GM21515 (cell line): Measurements from ENCODE around the gene CHSY3.

Experiments used
- ATAC-seq: cut with Tn5 transposase; IDR thresholded peaks from one replicate; pipeline ENCODE4 v1.9.1; 2021; ENCODE audit not compliant: unreplicated experiment

CHSY3 gene

DNA sequence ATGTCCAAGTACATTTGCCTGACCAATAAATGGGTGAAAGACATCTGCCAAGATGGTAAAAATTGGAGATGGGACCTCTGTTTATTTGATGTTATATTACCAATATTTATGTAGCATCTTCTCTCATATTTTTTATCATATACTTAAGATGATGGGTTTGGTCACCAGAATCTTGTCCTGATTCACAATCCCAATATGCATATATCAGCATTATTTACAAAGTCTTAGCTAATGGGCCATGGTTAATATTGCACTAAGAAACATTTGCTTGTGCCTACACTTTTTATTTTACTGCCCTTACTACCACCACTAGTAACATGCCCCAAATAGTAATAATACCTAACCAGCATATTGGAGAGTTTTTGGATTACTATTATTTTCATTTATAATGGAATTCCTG, 116.7 kb downstream of the CHSY3 start:
- ATAC-seq = no peak

DNA sequence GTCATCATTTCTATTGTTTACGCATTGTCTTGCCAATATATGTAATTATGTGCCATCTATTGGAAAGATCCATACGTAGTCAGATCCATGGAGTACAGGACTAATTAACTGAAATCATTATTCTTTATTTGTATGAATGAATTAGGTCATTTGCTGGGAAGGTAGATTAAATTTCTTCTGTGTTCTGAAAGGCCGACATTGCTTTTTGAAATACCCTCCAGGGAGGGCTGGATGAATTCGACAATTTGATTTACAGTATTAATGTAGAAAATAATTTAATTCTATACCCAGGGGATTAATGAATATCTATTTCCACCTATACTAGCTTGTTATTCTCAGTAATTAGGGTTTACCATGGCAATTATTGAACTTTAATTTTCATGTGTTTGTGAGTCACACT, 117.6 kb downstream of the CHSY3 start:
- no peak for ATAC-seq

DNA sequence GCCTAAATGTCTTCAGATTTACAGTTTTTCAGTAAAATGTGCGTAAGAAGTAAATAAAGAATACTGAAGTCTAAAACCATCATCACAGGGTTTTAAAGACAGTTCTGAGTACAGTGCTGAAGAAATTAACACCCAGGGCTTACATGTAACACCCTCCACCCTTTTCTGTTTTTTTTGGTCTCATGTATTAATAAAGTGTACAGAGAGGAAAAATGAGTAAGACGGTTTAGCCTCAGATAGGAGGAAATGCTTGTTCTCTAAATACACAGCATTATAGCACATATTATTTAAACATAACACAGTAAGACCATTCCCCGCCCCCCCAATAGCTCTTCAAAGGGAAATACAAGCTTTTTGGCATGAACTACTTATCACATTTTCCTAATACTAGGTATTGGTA, 119.3 kb downstream of the CHSY3 start:
- ATAC-seq = no peak

DNA sequence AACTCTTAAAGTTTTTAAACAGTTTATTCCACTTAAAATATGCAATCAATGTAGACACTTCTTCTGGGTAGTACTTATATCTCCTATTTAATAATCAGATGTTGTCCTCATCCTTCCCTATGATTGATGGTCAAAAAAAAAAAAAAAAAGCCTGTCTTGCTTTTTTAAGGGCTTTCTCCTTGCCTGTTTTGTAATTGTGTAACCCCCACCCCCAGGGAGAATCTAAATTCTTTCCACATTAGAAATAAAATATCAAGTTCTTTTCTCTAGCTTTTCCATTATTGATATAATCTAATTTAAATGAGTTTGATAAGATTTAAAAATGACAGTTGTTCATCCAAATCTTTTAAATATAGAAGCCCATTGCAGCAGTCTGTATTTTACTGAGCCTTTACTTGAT, 119.7 kb downstream of the CHSY3 start:
- ATAC-seq = no peak

DNA sequence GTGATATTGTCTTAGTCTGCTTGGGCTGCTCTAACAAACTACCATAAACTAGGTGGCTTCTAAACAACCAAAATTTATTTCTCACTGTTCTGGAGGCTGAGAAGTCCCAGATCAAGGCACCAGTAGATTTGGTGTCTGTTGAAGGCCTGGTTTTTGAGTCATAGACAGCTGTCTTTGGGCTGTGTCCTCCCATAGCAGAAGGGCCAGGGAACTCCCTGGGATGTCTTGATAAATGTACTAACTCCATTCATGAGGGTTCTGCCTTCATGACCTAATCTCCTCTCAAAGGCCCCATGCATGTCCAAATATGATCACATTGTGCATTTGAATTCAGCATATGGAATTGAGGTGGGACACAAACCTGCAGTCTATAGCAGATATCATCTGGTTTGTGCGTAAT, 121.2 kb downstream of the CHSY3 start:
- ATAC-seq = no peak

DNA sequence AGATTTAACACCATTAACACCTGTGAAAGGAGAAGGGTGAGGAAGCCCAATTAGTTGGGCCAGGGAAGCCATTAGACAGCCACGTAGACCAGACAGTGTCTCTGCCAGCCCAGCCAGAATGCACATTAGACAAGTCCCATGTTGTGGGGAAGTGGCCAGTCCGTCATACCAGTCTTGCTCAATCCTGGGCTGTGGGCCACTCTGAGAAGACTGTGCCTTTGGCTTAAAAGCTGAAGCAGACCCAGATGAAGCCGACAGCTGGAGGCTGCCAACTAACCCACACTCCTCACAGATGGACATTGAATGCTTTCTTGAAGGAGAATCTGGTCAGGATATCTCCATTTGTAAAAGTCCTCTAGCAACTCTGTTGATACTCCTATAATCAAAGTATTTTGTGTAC, 128.5 kb downstream of the CHSY3 start:
- no peak for ATAC-seq

DNA sequence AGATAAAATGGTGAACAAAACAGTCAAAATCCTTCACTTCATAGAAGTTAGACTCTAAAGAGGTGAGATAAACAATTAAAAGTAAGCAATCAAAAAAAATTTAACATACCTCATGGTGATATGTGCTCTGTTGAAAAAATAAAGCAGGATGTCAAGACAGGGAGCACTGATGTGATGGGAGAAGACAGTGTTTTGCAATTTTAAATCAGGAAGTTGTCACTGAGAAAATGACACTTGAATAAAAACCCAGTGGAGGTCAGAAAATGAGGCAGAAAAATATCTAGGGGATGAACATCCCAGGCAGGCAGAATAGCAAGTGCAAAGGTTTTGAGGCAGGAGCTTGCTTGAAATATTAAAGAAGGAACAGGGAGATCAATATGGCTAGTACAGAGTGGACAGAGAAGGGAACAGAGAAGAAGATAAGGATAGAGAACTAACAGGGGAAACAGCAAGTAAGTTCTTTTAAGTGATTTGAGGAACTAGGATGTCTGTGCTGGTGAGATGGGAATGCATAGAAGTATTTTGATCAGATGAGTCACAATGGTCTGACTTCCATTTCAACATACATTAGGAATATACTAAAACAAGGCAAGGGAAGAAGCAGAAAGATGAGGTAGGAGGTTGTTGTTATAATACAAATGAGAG, 130.4 kb downstream of the CHSY3 start:
- ATAC-seq = no peak

DNA sequence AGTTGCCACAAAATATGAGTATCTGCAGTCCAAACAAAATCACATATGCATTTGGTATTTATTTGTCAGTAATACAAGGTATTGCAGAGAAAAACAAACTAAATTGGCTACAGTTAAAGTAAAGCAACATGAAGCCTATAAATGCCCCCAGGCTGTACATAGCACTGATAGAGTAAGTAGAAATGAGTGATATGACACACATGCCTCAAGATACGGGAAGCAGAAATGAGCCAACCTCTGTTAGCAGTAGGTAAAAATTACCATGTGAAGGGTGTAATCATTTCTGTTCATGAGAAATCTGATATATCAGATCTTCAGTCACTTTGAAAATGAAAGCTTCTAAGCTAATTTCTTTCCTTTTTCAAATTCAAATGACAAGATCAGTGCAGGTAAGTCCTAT, 131.1 kb downstream of the CHSY3 start:
- no peak for ATAC-seq

DNA sequence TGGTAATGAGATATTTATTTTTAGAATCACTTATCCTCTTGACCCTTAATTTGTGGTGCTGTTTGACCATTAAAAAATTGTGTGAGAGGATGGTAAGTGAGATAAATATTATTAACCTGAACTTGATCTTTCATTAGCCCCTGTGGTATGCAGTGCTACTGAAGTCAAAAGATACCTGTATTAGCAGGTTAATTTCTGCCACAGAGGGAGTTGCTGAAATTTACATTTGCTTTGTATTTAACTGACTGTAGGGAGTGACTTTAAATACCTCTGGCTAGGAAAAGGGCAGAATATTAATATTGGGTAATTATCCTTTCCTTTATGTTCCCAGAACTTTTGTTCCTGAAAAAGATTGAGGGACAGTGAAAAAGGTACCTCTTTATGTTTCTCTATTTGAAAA, 133.6 kb downstream of the CHSY3 start:
- no peak for ATAC-seq

DNA sequence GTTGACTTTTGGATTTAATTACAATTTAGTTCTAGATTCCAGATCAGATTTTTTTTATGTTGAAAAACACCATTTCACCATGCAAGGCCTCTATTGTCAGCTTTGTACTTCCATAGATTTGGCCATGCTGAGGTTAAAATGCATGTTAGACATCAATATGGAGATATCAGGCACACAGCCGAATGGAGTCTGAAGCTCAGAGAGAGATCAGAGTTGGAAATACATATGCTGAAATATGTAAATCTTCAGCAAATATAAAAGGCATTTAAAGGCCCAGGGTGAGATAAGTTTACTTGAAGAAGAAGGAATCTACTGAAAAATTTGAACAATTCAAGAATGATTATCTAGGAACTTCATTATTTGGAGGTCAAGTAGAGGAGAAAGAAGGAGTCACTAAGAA, 139.6 kb downstream of the CHSY3 start:
- no peak for ATAC-seq

DNA sequence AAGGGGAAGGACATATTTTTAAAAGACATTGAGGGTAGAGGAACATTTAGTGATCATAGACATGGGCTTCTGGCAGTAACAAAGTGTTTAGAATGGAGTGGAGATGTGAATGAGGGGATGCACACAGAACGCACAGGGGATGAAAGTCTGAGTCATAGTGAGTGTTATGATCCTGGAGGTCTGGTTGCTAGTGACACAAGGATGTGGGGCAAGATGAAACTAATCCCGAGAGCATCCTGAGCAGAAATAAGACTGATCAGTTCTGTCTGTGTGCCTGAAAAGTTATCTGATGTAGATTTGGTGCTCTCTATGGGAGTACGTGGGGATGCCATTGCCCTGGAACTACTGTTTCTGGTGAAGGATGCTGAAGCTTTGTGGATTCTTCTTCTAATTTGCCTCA, 141.1 kb downstream of the CHSY3 start:
- no peak for ATAC-seq

DNA sequence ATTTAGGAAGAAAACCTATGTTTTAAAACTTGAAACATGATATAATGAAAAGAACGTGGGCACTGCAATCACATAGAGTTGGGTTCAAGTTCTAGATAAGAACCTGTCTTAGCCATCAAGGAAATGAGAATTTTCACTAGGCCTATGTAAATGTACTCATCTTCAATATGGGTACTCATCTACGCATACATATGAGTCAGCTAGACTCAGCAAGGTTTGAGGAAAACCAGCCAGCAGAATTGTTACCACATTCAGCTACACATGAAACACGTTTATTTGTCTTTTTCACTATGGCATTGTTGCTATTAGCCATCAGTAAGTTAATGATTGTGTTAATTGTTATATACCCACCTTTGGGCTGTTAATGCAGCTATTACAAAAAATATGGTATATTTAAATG, 146.3 kb downstream of the CHSY3 start:
- no peak for ATAC-seq

DNA sequence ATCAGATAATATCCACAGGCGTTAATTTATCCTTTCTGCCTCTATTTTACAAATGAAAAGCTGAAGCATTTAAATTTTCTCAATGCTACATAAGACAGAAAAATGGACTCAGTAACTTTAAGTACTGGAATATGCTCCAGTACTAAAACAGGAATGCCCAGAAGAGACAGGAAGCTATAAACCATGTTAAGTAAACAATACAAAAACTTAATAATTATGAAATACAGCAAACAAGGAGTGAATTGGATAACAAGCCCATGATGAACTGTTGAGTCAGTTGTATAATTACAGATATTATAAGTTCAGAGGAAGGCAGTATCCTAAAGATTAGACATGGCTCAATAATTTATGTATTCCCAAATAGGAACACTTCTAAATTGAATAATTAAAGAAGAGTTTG, 148.5 kb downstream of the CHSY3 start:
- ATAC-seq = no peak

DNA sequence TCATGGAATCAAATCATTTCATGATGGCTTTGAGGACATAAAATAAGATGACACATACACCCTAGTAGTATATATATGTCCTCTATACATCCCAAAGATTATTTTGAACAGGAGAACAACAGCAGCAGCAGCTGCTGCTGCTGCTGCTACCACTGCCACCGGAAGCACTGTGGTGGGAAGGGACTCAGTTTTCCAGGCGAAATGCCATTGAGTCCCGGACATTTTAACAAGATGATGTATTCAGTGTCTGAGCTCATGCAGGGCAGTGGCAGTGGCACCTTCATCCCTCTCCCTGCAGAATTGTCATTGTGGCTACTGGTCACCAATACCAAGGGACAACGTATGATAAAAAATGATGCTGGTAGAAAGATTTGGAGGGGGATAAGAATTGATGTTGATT, 151.3 kb downstream of the CHSY3 start:
- ATAC-seq = no peak

DNA sequence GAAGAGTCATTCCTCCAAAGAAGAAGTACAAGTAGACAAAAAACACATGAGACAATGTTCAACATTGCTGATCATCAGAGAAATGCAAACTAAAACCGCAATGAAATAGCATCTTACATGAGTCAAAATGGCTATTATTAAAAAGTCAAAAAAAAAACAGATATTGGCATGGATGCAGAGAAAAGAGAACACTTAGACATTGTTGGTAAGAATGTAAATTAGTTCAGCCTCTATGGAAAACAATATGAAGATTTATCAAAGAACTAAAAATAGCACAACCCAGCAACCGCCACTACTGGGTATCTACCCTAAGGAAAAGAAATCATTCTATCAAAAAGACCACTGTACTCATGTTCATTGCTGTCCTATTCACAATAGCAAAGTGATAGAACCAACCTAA, 157.5 kb downstream of the CHSY3 start:
- no peak for ATAC-seq

DNA sequence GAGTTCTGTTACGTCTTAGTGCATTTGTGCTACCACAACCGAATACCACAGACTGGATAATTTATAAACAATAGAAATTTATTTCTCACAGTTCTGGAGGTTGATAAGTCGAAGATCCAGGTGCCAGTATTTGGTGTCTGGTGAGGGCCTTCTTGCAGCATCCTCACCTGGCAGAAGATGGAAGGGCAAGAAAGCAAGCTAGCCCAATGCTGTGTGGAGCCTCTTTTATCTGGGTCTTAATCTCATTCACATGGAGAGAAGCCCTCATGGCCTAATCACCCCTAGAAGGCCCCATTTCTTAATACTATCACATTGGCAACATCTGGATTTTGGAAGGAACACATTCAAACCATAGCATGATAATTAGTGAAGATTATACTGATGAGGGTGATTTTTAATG, 159.3 kb downstream of the CHSY3 start:
- no peak for ATAC-seq

DNA sequence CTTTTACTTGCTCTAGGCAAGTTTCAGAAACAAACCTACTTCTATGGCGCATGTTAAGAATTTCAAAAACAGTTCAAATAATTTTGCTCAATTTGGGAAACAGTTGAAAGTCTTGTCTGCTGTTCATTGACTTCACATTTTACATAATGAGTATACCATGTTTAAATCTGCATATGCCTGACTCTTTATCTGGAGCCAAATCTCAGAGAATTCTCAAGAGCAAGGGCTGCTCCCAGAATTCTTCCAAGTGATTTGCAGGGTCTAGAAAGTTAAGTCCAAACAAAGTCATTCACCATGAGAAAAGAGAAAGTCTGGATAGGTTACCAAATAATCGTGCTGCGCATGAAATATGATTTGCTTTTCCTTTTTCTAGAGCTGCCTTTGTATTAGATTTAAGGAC, 160.2 kb downstream of the CHSY3 start:
- ATAC-seq = no peak

DNA sequence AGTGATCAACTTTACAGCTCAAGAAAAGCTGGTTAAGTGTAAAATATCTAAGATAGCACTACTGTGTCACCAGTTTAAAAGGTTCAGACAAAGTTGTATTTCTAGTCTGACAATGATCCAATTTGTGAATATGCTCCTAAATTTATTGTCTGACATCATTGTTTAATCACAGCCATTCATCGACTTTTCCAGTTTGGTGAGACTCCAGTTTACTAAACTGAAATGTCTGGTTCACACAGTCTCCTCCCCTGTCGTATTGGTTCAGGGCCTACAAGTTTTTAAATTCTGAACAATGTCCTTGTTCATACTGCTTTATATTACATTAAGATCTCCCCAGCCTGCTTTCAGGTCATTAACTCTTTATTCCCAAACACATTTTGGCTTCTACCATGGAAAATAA, 161.4 kb downstream of the CHSY3 start:
- ATAC-seq = no peak

DNA sequence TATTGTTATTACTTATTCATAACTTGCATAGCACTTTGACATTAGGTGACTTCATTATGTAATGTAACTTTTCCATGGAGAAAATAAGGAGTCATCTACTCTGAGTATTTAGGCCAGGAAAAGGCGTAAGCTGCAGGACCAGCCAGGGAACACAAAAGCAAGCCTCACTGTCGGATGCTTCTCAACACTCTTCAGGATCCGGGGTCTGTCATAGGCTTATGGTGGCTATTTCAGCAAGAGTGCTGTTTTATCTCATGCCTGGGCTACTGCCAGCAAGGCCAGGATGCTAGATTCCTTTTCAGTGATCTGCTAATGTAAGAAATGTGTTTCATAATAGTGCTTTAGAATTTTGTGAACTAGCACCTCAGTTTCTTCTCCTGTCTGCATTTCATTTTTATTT, 162.4 kb downstream of the CHSY3 start:
- ATAC-seq = no peak

DNA sequence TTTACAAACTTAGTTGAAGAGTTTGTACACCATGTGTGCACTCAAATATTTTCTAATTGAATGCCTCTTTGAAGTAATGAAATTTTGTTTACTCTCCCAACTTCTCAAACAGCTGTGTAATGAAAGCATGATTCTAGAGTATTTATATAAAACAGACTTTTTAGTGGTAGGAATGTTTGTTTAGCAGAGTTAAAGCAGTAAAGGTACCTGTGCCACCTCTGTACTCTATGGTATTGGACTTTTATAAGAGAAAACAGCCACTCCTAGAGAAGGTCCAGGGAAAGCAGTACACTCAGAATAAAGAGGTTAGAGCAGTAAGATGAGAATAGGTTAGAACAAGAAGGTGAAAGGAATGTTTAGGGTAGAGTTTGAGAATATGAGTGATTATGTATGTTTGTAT, 163.1 kb downstream of the CHSY3 start:
- no peak for ATAC-seq

DNA sequence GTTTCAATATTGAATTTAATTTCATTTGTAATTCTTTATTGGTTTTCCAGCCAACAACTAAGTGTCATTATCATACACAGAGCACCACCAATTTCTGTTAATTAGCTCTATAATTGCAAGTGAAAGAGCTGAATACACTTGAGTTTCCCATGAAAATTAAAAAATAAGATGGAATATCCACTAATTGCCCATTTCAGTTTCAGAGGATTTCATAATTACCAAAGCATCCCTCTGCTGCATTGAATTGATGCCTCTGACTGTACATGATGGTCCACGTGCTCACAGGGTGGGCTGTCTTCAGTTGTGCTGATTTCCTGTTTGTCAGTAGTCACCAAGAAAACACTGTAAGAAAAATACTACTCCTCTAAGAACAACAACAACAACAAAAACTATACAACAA, 163.8 kb downstream of the CHSY3 start:
- no peak for ATAC-seq

DNA sequence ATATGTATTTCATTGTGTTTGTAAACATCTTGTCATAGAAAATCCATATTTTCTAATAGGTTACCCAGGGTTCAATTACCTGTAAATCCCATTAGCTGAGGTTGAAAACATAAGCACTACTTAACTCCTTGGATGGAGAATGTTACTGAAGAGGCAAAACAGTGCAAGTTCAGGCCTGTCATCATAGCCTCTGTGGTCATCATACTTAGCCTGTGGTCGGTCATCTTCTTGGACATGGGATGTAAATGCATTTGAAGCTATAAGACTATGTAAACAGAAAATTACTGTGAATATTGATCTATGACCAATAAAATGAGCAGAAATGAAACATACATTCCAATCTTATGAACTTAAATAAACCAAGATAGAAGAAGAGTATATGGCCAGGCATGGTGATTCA, 164.7 kb downstream of the CHSY3 start:
- no peak for ATAC-seq

DNA sequence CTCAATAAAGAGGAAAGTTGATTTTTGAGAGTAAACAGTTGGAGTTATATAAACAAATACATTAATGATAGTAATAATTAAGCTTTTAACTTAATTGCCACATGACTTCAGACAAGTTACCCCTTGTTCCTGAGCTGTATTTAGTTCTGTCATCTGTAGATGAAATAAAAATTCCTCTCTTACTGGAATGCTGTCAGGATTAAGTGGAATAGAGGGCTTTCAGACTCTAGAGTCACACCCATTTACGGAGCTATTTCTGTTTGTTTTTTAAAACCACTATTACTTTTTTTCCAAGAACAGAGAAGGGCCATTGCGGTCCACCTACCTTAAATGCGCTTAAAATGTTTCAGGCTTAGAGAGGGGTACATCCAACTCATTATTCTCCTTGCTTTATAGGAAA, 170.6 kb downstream of the CHSY3 start:
- no peak for ATAC-seq

DNA sequence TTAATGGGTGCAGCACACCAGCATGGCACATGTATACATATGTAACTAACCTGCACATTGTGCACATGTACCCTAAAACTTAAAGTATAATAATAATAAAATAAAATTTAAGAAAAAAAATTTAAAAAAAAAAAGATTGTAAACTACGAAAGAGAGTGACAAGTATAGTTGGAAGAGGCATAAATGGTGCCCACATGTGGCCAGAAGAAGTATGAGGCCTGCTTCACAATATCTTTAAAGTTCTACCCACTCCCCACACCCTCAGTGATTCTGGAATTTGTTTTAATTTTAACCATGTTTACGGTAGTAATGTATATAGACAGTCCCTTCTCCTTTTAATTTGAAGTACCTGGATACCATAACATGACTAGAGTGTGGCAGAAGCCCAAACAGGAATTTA, 172.7 kb downstream of the CHSY3 start:
- ATAC-seq = no peak
